GM21423 (cell line): ENCODE measurements around the gene RASSF8.
"Not testable (repeated sequence)": the region's sequence is repeated elsewhere in the genome, so short reads cannot be mapped to it uniquely, and the experiment has no call there.

ENCODE experiments used
- ATAC-seq: cut with Tn5 transposase; IDR thresholded peaks from one replicate; pipeline ENCODE4 v1.9.1; 2021; ENCODE audit warnings: mild to moderate bottlenecking, moderate library complexity; ENCODE audit not compliant: unreplicated experiment

RASSF8 gene

DNA sequence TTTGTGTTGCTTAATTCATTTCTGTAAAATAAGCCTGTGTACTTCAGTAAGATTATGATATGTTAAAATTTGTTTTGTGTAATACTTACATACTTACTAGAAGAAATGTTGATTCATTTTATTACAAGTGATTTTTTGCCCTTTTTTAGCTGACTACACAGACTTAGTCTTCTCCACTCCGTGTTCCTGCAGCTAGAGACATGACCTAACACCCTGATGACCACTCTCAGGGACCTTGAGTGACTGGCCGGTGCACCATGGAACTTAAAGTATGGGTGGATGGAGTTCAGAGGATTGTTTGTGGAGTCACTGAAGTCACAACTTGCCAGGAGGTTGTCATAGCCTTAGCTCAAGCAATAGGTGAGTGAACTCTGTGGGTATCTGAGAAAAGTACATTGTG lies 96.6 kb downstream of the RASSF8 start:
- ATAC-seq = no peak

DNA sequence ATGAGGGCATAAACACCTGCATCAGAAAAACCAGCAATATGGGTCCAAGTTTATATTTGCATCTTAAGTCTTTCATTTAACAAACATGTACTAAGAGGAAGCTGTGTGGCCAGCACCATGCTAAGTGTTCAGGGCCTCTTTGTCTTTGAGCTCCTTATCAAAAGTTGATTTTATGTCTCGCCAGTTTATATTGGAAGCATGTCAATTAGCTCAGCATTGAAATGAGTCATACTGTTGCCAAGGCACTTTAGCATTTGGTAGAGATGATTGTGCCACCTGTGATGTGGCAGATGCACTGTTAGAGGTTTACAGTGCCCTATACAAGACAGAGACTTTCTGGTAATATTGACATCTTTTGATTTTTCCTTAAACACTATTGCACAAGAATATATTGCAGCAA lies 97.9 kb downstream of the RASSF8 start:
- ATAC-seq = no peak

DNA sequence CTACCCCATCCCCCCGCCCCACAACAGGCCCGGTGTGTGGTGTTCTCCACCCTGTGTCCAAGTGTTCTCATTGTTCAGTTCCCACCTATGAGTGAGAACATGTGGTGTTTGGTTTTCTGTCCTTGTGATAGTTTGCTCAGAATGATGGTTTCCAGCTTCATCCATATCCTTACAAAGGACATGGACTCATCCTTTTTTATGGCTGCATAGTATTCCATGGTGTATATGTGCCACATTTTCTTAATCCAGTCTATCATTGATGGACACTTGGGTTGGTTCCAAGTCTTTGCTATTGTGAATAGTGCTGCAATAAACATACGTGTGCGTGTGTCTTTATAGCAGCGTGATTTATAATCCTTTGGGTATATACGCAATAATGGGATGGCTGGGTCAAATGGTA lies 98.8 kb downstream of the RASSF8 start:
- not testable (repeated sequence) for ATAC-seq

DNA sequence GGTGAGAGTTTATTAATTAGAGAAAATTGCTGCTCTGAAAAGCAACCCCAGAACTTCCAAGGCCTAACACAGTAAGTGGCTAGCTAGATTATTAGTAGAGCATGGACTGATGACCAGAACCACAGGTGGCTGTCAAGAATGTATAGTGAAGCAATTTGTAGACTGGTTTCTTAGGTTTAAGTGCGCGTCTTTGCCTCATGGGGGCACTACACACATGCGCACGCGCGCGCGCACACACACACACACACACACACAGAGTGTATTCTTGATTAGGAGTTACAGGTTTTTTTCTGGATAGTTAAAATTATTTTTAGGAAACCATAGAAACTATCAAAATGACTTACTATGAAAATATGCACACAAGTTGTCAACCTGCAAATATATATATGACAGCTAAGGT lies 99.8 kb downstream of the RASSF8 start:
- ATAC-seq = no peak

DNA sequence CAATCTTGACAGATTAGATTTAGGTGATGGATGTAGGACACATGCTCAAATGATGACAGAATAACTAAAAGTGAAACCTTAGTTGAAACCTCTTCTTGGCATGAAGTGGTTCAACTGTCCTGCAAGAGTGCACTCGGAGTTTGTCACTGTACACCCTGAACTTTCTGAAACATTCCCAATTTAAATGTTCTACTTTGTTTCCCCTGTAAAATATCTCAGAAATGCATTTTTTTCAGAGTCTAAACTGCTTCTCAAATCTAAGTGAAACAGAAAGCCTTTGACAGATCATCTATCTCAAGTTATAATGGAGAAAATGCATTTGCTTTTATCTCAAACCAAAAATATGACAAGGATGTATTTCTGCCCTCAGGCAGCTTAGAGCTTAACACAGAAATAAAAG lies 100.3 kb downstream of the RASSF8 start:
- ATAC-seq = no peak

DNA sequence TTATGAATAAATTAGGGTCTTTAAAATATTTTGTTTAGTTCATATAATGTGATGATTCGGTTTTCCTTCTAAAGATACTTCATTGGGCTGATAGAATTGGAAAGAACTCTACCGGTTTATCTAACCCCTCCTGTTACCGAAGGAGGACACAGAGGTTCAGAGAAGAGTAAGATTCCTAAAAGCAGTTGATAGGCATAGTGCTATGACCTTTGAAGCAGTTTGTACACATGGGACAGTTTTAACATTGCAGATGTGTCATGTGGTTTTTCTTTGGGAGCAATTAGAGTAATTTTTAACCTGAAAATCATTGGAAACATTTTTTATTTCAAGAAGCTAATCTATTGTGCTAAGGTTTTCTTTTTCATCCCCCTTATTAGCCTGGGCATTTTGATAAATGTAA lies 103.5 kb downstream of the RASSF8 start:
- no peak for ATAC-seq

DNA sequence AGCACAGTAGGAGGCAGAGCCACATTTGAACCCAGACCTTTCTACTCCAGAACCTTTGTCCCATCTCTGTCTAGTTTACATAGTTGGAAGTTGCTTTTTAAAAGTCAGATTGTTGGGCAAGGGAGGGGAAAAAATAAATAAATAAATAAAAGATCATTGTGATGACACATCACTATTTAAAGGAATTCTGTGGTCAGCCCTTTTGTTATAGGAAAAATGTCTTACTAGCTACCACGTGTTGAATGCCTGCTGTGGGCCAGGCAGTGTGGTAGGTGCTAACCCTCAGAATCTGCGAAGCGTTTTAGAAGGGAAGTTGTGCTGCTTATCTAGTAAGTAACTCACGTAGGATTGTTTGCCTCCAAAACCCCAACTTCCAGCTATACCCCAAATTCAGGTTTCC lies 104.1 kb downstream of the RASSF8 start:
- ATAC-seq = no peak

DNA sequence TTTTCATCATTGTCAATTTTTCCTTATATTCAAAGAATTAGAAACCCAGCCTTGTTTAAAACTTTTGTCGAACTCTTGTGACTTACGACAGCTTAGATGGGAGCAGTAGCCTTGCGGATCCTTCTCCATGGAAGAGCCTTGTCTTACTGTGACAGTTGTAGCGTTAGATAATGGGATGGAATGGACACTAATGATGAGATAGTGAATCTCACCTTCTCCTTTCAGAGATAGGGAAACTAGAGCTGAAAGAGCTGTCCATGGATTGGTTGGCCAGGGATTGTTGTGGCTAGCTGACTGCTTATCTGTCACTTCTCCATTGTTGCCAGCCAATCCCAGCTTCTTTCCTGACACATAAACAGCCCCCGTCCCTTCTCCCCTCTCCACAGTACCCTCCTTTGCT lies 107.0 kb downstream of the RASSF8 start:
- no peak for ATAC-seq

DNA sequence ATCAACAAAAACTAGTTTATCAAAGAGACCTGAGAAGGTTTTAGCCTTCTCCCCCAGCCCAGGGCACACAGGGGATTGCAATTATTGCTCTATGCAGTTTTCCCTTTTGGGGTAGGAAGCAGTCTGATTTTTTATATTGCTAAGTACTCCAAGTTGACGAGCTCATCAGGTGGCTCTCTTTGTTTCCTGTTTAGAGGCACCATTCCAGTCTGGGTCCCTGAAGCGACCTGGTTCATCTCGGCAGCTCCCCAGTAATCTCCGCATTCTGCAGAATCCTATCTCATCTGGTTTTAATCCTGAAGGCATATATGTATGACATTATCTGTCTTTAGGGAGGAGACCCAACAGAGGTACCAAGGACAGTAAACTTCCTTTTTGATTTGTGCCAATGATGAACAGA lies 110.0 kb downstream of the RASSF8 start:
- ATAC-seq = no peak

DNA sequence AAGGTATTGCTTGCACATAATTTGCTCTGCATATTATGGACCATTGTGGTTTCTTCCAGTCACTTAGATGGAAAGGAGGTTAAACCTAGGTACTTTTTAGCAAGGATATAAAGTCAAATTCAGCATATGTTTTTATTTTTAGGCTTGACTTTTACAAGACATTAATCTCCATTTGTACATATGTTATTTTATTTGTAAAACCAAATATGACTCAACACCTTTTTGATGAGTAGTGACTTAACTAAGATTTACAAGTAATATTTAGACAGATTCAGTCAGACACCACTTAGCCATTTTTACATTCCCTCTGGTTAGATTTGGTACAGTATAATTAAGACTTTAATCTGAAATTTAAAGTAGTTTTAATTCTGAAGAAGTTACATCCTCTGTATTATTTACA lies 111.3 kb downstream of the RASSF8 start:
- no peak for ATAC-seq

DNA sequence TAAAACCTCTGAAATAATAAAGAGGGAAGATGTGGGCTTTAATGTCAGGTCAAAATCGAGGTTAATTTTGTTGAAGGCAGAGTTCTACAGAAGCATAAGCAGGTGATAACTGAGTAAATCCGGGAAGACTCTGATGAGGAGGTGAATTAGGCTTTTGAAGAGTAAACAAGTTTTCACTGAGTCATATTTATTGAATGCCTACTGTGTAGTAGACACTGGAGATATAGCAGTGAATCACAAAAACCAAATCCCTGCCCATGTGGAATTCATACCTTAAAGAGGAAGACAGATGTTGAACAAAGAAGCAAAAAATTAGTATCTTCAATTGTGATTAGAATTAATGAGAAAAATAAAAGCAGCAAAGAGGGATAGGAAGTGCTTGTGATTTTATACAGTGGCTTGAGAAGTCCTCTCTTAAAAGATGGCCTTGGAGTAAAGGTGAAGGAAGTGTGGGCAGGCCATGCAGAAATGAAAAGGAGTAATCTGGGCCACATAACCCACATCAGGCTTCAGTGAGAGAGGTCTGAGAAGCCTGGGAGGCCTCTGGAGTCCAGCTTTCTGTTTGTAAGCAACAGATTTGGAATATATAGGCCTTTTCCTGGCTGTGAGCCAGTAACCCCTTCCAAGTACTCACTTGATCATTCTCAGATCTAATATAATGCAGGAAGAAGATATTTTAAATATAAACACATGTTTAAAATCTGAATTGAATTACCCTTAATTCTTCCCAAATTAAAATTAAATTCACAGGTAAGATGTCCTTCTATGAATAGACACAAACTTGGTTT lies 119.6 kb downstream of the RASSF8 start:
- ATAC-seq = no peak

DNA sequence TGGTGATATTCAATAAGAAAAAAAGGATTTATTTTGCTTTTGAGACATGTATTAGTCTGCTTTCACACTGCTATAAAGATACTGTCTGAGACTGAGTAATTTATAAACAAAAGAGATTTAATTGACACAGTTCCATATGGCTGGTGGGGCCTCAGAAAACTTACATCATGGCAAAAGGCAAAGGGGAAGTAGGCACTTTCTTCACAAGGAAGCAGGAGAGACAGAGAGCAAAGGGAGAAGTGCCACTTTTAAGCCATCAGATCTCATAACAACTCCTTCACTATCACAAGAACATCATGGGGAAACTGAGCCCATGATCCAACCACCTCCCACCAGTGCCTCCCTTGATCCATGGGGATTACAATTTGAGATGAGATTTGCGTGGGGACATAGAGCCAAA lies 122.4 kb downstream of the RASSF8 start:
- ATAC-seq = no peak

DNA sequence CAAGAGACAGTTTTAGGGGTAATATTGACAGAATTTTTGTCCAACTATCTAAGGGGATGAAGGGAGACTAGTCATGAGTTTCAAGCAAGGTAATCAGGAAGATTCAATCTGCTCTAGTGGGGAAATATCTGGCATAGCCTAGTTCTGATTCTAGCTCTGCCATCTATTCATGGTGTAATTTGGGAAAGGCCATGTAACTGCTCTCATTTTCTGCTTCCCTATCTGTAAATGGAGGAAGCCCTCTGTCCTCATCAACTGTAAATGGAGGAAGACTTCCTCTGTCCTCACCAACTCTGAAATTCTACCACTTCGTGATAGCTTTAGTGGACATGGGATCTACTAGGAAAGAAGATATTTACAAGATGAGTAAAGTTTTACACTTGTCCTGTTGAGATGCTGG lies 128.5 kb downstream of the RASSF8 start:
- ATAC-seq = no peak

DNA sequence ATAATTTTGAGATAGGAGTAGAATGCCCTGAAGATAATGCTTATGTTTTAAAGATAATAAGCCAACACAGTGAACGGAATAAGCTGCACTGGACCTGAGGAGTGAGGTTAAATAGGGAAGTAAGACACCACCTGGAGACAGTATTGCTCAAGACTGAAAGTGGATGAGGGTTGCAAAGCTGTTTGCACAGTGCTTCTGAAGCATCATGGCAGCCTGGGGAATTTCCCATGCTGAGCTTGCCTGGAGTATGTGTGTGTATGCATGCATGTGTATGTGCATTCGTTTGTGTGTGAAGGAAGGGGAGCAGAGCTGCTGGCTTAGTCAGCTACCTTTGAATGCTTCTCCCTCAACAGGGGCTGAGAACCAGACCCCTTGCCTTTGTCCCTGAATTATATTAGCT lies 130.5 kb downstream of the RASSF8 start:
- peak; percentile 97 for ATAC-seq

DNA sequence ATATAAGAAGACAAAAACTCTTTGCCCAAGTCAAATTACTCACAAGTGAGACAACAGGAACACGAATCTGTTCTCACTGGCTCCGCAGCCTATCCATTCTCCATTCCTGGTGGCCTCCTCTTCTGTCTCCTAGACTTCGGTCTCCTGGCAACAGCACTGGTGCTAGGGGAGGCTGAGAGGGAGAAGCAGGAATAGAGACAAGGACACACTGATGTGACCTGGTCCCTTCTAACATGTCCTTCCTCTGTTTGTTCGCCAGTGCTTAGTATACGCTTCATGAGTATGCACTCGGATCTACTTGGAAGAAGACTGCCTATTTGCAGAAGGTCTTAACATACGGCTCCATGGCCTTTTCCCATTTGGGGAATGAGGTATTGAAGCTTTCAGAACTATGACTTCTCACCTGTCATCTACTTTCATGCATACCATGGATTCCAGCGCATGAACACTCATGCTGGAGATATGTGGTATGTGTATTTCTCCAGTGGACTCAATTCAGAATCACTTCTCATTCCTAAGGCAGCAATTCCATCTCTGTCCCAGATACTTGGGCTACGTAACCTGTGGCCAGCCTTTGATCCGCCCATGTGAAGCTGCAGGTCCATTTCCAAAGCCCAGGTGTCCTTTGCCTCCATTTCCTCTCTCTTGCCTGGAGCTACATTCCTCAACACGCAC lies 132.5 kb downstream of the RASSF8 start:
- ATAC-seq = no peak

DNA sequence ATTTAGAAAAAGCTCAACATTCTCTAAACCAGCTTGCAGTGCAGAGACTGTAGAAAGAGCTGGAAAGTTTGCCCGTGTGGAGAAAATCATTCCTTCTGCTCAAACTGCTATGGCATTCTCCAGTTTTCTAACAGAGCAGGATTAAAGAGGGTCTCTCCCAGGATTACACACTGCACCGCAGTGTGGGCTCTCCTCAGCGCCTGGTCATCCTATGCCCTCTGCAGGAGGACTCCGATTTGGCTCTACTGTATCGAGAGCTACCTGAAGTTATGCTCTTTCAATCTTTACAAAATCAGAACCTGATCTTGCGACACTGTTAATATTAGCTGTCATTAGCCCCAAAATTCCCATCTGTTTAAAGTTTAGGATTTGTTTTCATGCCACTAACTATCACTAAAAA lies 133.3 kb downstream of the RASSF8 start:
- no peak for ATAC-seq

DNA sequence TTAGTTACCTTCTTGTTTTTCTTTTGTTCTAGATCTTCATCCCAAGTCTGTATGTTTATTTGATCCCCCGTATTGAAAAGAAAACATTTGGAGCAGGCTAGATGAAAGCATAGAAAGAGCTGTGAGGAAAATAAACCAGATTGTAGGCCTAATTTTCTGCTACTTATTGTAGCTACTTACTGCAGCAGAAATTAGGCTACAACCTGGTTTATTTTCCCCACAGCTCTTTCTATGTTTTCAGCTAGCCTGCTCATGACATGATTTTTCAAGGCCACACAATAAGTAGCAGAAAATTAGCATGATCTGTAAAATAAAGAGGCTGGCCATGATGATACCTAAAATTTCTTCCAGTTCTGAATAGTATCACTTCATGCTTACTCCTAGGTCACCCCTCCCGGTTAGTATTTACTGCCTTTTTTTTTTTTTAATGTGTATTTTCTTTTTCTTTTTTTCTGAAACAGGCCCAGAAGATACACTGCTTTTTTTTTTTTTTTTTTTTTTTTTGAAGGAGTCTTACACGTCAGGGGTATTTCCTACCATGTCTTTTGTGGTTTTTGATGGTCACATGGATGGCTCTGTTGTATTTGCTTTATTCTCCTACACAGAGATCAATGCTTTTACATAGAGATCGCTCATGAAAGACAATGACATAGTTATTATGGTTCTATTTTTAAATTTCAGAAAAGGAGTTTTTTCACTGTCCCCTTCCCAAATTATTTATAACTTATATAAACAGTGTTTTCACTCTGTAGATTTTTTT lies 134.0 kb downstream of the RASSF8 start:
- ATAC-seq = no peak

DNA sequence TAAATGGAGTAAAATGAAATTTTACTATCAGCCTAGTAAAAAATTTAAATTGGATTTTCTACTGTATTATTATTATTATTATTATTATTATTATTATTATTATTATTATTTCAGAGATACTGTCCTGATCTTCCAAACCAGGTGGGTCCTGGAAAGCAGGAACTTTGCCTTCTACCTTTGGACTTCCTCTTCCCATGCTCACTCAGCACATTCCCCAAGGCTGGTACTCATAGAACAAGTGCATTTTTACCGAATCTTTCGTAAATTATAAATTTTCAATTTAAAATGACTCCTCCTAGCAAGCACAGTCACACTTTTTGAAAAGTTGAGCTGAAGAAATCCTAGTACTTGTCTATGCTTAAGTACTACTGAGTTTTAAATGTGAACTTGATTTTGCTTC lies 136.7 kb downstream of the RASSF8 start:
- no peak for ATAC-seq

DNA sequence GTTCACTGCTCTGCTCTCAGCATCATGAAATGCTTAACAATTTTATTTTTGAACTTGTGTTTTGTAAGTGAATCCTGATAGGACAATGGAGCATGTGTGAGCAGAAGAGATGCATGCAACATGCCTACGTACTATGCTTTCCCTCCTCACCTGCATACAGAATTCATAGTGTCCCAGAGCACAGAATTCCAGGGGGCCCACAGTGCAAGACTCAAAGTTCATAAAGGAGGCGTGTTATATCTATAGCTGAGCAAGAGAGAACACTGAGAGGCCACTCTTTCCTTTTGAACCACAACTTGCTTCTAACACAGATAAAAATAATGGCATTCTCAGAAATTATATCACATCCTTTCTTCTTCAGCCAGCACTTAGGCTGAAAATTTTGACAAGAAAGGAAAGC lies 137.6 kb downstream of the RASSF8 start:
- ATAC-seq = no peak

DNA sequence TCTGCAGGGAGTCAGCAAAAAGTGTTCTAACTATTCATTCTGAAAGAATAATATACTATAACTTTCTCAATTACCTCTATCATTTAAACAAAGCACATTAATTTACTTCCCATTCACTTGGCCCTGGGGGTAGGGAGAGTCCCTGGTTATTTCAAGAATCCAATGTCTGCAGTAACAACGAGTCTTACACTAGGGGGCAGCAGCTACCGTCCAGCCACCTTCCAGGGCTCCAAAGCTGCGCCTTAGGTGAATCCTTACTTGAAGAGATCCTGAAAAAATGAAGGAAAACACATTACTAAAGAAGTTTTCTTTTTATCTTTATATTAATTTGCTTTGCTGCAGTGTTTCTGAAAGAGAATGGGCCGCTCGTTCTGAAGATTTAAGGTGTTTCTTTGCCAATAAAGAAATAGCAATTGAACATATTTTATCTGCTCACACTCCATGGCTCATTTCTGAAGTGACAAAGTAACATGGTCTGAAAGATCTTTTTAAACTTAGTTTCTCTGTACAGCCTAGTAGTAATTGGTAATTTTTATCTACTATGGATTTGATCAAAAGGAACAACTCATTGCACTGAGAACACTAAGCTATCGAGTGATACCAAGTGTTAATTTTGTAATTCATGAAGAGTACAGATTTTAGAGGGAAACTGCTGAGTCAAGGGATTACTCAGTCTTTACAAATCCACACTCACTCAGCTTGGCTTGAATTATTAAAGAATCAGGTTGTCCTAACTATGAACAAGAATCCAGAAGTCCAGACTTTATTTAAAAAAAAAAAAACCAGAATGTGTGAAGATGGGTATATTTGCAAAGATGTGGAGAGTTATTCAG lies 138.8 kb downstream of the RASSF8 start:
- peak; percentile 60 for ATAC-seq
